K562 (cell line): Measurements from ENCODE around the gene CNR2. TPM values are rescaled to one million over a fixed set of nuclear protein-coding genes. Genes with fewer than 3 reads are reported as not detected.
A peak's percentile ranks its signal among the peaks of the same experiment; 100 is the strongest.

Experiments
- COPS2 ChIP-seq: fragments of 450-650 bp; conservative IDR thresholded peaks from 2 replicates; pipeline ENCODE4 v1.6.1; 2016; ENCODE audit warnings: mild to moderate bottlenecking, moderate library complexity
- ELF4 ChIP-seq: fragments of 450-650 bp; formaldehyde crosslinking; IDR thresholded peaks from 2 replicates; pipeline ENCODE4 v1.4.0; 2022; ENCODE audit warnings: missing genetic modification characterization
- FOS ChIP-seq: IDR thresholded peaks from 3 replicates; pipeline ENCODE4 v1.6.1; 2011; ENCODE audit not compliant: insufficient read length; ENCODE audit errors: extremely low read depth
- GTF2F1 ChIP-seq: IDR thresholded peaks from 2 replicates; pipeline ENCODE4 v1.6.1; 2011; ENCODE audit warnings: low read depth, low read length, improper control_type of control experiment
- HNRNPL ChIP-seq: fragments of 200-400 bp; formaldehyde crosslinking; IDR thresholded peaks from 2 replicates; pipeline ENCODE4 v1.6.1; 2017; ENCODE audit warnings: low read depth, mild to moderate bottlenecking, low read length
- POLR2AphosphoS5 ChIP-seq: IDR thresholded peaks from 2 replicates; pipeline ENCODE4 v1.6.1; 2011; ENCODE audit warnings: mild to moderate bottlenecking, low read depth, low read length, moderate library complexity; ENCODE audit not compliant: control insufficient read depth, insufficient read depth
- PTBP1 ChIP-seq: fragments of 200-400 bp; formaldehyde crosslinking; IDR thresholded peaks from 2 replicates; pipeline ENCODE4 v1.6.1; 2017; ENCODE audit warnings: low read depth, low read length
- RCOR1 ChIP-seq, 2 experiments: IDR thresholded peaks; 2 replicates each; pipeline ENCODE4 v1.6.1; 2012; ENCODE audit warnings: low read depth in 2 of 2, low read length in 2 of 2, borderline replicate concordance in 1 of 2, improper control_type of control experiment in 1 of 2
- SAP30 ChIP-seq: fragments of 200-600 bp; sonication (generic); IDR thresholded peaks from 2 replicates; pipeline ENCODE4 v1.6.1; 2012; ENCODE audit warnings: borderline replicate concordance, low read depth, mild to moderate bottlenecking, moderate library complexity, low read length, control low read depth, inconsistent platforms; ENCODE audit not compliant: insufficient read depth, poor library complexity, severe bottlenecking
- STAT5B ChIP-seq: fragments of 250-450 bp; sonication (Bioruptor Pico); IDR thresholded peaks from 2 replicates; pipeline ENCODE4 v1.8.0; 2021; ENCODE audit warnings: mild to moderate bottlenecking, inconsistent platforms
- TCF3 ChIP-seq: sonication (generic); formaldehyde crosslinking; IDR thresholded peaks from 2 replicates; pipeline ENCODE4 v1.4.0; 2020; ENCODE audit warnings: mild to moderate bottlenecking, missing genetic modification reagents
- TFAM ChIP-seq: fragments of 250-450 bp; sonication (Bioruptor Pico); conservative IDR thresholded peaks from 2 replicates; pipeline ENCODE4 v1.5.0; 2021; ENCODE audit warnings: mild to moderate bottlenecking, moderate library complexity
- UBTF ChIP-seq, 2 experiments: IDR thresholded peaks; 2 replicates each; pipeline ENCODE4 v1.6.1; 2012; ENCODE audit warnings: improper control_type of control experiment in 2 of 2, low read depth in 2 of 2, low read length in 2 of 2, borderline replicate concordance in 1 of 2
- XRCC5 ChIP-seq: fragments of 200-400 bp; formaldehyde crosslinking; IDR thresholded peaks from 2 replicates; pipeline ENCODE4 v1.6.1; 2017; ENCODE audit warnings: low read depth, mild to moderate bottlenecking, low read length
- ZKSCAN3 ChIP-seq: fragments of 250-450 bp; sonication (Bioruptor Pico); IDR thresholded peaks from 2 replicates; pipeline ENCODE4 v1.4.0; 2020
- ZNF57 ChIP-seq: fragments of 450-650 bp; formaldehyde crosslinking; IDR thresholded peaks from 2 replicates; pipeline ENCODE4 v1.4.0; 2020; ENCODE audit warnings: mild to moderate bottlenecking, moderate library complexity
- polyA plus RNA-seq, 8 experiments: library from polyadenylated mRNA; depleted of rRNA in 4 of 8; stranded (reverse) in 5 of 8; unstranded in 3 of 8; fragments of >200 nt; fragmentation: Nextera tagmentation in 2 of 8; fragmentation: Illumina TruSeq in 1 of 8; extraction: Ambion mirVana in 2 of 8; extraction: Trizol in 1 of 8; gene quantifications; 2 replicates each; pipeline versions ENCODE4 v1.2.1 to v1.2.3, GENCODE V29; 2011 to 2014; ENCODE audit warnings: inconsistent platforms in 1 of 8, missing spikeins in 1 of 8
- total RNA-seq, 7 experiments: library from RNA; depleted of rRNA in 6 of 7; stranded (reverse); fragments of >200 nt in 6 of 7; fragmentation: Illumina TruSeq in 2 of 7; extraction: Trizol in 2 of 7; gene quantifications; 2 replicates each; pipeline versions ENCODE4 v1.2.1 to v1.2.3, GENCODE V29; 2011 to 2021; ENCODE audit warnings: low replicate concordance in 1 of 7
- TF ChIP-seq, protein P1 (sequence below): IDR thresholded peaks from 2 replicates; pipeline ENCODE4 v1.6.1; 2011; ENCODE audit warnings: borderline replicate concordance, low read depth, mild to moderate bottlenecking, moderate library complexity, low read length; ENCODE audit not compliant: insufficient read depth, poor library complexity, severe bottlenecking
- TF ChIP-seq, protein P2 (sequence below): fragments of 450-650 bp; IDR thresholded peaks from 2 replicates; pipeline ENCODE4 v1.6.1; 2017; ENCODE audit warnings: antibody characterized with exemption
- TF ChIP-seq, protein P3 (sequence below): fragments of 250-450 bp; sonication (Bioruptor Pico); IDR thresholded peaks from 2 replicates; pipeline ENCODE4 v1.8.0; 2022; ENCODE audit warnings: moderate library complexity, mild to moderate bottlenecking, inconsistent platforms

Gene CNR2
- total and polyA plus RNA-seq, 9 of the 15 experiments (the other 6 are each of a cell fraction or from before 2014, with no cell fraction given), result not detected

DNA sequence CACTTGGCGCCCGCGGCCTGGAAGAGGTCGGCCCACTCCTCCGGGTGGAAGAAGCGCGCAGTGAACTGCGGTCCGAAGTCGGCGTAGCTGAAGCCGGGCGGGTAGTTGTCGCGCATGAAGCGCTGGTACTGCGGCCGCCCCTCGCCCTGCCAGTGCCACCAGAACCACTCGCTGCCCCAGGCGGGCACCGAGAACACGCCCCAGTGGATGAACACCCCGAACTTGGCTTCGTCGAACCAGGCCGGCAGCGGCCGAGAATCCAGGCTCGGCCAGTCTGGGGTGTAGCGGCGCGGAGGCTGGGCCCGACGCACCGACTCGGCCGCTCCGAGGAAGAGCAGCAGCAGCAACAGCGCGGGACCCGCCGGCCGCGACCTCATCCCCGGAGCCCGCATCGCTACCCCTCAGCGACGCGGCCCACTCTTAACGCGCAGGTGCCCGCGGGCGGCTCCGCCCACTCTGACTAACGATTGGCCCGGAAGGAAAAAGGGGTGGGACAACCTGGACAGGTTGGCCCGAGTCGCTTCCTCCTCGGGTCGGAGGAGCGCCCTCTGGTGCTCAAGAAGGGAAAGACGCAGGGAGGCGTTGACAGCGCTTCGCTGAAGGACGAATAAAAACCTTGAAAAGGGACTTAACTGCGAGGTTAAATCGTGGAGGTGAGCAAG, 45.1 kb downstream of the CNR2 start, which contains the start of gene FUCA1 (continued):
- TF ChIP-seq STAT5B (CRISPR knock-in tag), result no peak
- TF ChIP-seq POLR2AphosphoS5, result 0 out of 2 replicates have a peak, but pooled peaks have one; percentile 32
- TF ChIP-seq UBTF (IDR thresholded peaks at IDR 0.05; ENCODE audit: borderline replicate concordance in 1 of 2, low read depth in 2 of 2, low read length in 2 of 2), result 0 out of 4 replicates have a peak, but pooled peaks of 1 of the 2 experiments have one; percentile 36
- TF ChIP-seq XRCC5, result peak; percentile 94
- TF ChIP-seq HNRNPL, result peak; percentile 79; the same call in 1 of the 2 replicates
- no peak for TF ChIP-seq ZNF57
- TF ChIP-seq TFAM, result no peak
- TF ChIP-seq ZKSCAN3 (CRISPR knock-in tag), result no peak
- TF ChIP-seq ELF4 (CRISPR knock-in tag), result no peak
- 0 out of 4 replicates have a peak, but pooled peaks of 1 of the 2 experiments have one; percentile 30 for TF ChIP-seq RCOR1 (IDR thresholded peaks at IDR 0.05; ENCODE audit: borderline replicate concordance in 1 of 2, low read depth in 2 of 2, low read length in 2 of 2)
- TF ChIP-seq TCF3 (CRISPR knock-in tag), result no peak; the same call in 1 of the 2 replicates
- no peak for TF ChIP-seq GTF2F1
- TF ChIP-seq, protein P1, sequence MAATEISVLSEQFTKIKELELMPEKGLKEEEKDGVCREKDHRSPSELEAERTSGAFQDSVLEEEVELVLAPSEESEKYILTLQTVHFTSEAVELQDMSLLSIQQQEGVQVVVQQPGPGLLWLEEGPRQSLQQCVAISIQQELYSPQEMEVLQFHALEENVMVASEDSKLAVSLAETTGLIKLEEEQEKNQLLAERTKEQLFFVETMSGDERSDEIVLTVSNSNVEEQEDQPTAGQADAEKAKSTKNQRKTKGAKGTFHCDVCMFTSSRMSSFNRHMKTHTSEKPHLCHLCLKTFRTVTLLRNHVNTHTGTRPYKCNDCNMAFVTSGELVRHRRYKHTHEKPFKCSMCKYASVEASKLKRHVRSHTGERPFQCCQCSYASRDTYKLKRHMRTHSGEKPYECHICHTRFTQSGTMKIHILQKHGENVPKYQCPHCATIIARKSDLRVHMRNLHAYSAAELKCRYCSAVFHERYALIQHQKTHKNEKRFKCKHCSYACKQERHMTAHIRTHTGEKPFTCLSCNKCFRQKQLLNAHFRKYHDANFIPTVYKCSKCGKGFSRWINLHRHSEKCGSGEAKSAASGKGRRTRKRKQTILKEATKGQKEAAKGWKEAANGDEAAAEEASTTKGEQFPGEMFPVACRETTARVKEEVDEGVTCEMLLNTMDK, result peak; percentile 51
- TF ChIP-seq COPS2, result no peak
- peak; percentile 36 for TF ChIP-seq FOS
- TF ChIP-seq, protein P2, sequence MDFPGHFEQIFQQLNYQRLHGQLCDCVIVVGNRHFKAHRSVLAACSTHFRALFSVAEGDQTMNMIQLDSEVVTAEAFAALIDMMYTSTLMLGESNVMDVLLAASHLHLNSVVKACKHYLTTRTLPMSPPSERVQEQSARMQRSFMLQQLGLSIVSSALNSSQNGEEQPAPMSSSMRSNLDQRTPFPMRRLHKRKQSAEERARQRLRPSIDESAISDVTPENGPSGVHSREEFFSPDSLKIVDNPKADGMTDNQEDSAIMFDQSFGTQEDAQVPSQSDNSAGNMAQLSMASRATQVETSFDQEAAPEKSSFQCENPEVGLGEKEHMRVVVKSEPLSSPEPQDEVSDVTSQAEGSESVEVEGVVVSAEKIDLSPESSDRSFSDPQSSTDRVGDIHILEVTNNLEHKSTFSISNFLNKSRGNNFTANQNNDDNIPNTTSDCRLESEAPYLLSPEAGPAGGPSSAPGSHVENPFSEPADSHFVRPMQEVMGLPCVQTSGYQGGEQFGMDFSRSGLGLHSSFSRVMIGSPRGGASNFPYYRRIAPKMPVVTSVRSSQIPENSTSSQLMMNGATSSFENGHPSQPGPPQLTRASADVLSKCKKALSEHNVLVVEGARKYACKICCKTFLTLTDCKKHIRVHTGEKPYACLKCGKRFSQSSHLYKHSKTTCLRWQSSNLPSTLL, result no peak
- peak; percentile 46 for TF ChIP-seq SAP30
- TF ChIP-seq PTBP1, result 0 out of 2 replicates have a peak, but pooled peaks have one; percentile 42
- TF ChIP-seq, protein P3, sequence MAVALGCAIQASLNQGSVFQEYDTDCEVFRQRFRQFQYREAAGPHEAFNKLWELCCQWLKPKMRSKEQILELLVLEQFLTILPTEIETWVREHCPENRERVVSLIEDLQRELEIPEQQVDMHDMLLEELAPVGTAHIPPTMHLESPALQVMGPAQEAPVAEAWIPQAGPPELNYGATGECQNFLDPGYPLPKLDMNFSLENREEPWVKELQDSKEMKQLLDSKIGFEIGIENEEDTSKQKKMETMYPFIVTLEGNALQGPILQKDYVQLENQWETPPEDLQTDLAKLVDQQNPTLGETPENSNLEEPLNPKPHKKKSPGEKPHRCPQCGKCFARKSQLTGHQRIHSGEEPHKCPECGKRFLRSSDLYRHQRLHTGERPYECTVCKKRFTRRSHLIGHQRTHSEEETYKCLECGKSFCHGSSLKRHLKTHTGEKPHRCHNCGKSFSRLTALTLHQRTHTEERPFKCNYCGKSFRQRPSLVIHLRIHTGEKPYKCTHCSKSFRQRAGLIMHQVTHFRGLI (CRISPR knock-in tag), result no peak
